Peyer's patch (tissue), 4 donors: ENCODE measurements around the gene NHERF1. TPM values are rescaled to one million over a fixed set of nuclear protein-coding genes. Genes with fewer than 3 reads are reported as not detected.

ENCODE experiments used
- DNase-seq, 3 donors: peaks; one replicate each; pipeline ENCODE4 v3.0.0-alpha.2; 2017 to 2019
- H3K27ac ChIP-seq, 4 donors: fragments of 200-600 bp; sonication (generic); one replicate each; pipeline ENCODE4 v1.5.1; 2016 to 2019
- H3K27me3 ChIP-seq, 2 donors: fragments of 200-600 bp; sonication (generic); one replicate each; pipeline ENCODE4 v1.5.1; 2019
- H3K36me3 ChIP-seq, 3 donors: fragments of 200-600 bp; sonication (generic); one replicate each; pipeline ENCODE4 v1.5.1; 2016 to 2019
- H3K4me1 ChIP-seq, 4 donors: fragments of 200-600 bp; sonication (generic); one replicate each; pipeline ENCODE4 v1.5.1; 2016 to 2019
- H3K4me3 ChIP-seq, 4 donors: fragments of 200-600 bp; sonication (generic); 1 replicate in 3 of 4; 2 replicates in 1 of 4; pipeline ENCODE4 v1.5.1; 2016 to 2019; ENCODE audit warnings: mild to moderate bottlenecking in 1 of 4
- H3K9me3 ChIP-seq, 4 donors: fragments of 200-600 bp; sonication (generic); one replicate each; pipeline ENCODE4 v1.5.1; 2016 to 2019; ENCODE audit warnings: mild to moderate bottlenecking in 1 of 4
- CTCF ChIP-seq, 6 experiments: fragments of 450-650 bp in 4 of 6; fragments of 200-600 bp in 2 of 6; sonication (generic) in 1 of 6; IDR thresholded peaks; one replicate each; pipeline ENCODE4 v1.5.1; 2017 to 2019; ENCODE audit warnings: antibody characterized with exemption in 6 of 6, mild to moderate bottlenecking in 3 of 6, moderate library complexity in 1 of 6
- POLR2A ChIP-seq, 2 donors: fragments of 450-650 bp; IDR thresholded peaks; one replicate each; pipeline ENCODE4 v1.5.1; 2017; ENCODE audit warnings: antibody characterized with exemption in 2 of 2, mild to moderate bottlenecking in 2 of 2, moderate library complexity in 2 of 2
- total RNA-seq, 4 donors: library from RNA; depleted of rRNA; stranded (reverse); fragments of >200 nt; gene quantifications; one replicate each; pipeline ENCODE4 v1.1.0, GENCODE V29; 2016

Gene NHERF1
- 100 to 1,000 TPM; 121 to 600 (median 488) TPM for total RNA-seq

DNA sequence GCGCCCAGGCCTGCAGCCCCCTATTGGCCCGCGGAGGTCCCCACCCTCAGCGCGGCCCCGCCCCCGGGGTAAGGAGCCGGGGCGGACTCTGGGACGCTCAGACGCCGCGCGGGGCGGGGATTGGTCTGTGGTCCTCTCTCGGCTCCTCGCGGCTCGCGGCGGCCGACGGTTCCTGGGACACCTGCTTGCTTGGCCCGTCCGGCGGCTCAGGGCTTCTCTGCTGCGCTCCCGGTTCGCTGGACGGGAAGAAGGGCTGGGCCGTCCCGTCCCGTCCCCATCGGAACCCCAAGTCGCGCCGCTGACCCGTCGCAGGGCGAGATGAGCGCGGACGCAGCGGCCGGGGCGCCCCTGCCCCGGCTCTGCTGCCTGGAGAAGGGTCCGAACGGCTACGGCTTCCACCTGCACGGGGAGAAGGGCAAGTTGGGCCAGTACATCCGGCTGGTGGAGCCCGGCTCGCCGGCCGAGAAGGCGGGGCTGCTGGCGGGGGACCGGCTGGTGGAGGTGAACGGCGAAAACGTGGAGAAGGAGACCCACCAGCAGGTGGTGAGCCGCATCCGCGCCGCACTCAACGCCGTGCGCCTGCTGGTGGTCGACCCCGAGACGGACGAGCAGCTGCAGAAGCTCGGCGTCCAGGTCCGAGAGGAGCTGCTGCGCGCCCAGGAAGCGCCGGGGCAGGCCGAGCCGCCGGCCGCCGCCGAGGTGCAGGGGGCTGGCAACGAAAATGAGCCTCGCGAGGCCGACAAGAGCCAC, at the start of gene NHERF1:
Gene NHERF1, plus strand, starts transcription at position 100 of the 750 bp plus-strand sequence. Its CDS starts 219 bp downstream, at position 319.
- Histone ChIP-seq H3K4me1 (peaks cover 3 to 62% (median 18%) of the 10 kb centered on the region in 4 donors), H3K27me3 (no peaks in the 10 kb centered on the region), H3K9me3 (no peaks in the 10 kb centered on the region), H3K4me3 (peak within 1 kb of the TSS; percentile 67 to 99 (median 86)), H3K27ac (peak within 1 kb of the TSS; percentile 94 to 98 (median 94)), H3K36me3 (no peaks in the 10 kb centered on the region)
- peak; percentile 96 to 97 (median 97) for DNase-seq
- peak; percentile 99 for TF ChIP-seq POLR2A (IDR thresholded peaks at IDR 0.05)
- peak in 3 of 6 experiments; percentile 10 to 23 (median 21) for TF ChIP-seq CTCF (IDR thresholded peaks at IDR 0.05)

- H3K9me3 ChIP-seq, result no peaks in the 10 kb centered on the region
- no peak for DNase-seq
- H3K4me3 ChIP-seq, result no peak overlapping the region
- H3K36me3 ChIP-seq, result no peaks in the 10 kb centered on the region
- H3K27ac ChIP-seq, result no peak overlapping the region
- no peaks in the 10 kb centered on the region for H3K27me3 ChIP-seq
- TF ChIP-seq CTCF (IDR thresholded peaks at IDR 0.05) (no peak), POLR2A (IDR thresholded peaks at IDR 0.05) (no peak)
- H3K4me1 ChIP-seq, result no peaks in the 10 kb centered on the region
Measured at GRCh38 chr17:74699236-74699635, 49.2 kb upstream of the NHERF1 start.

- no peak for DNase-seq
- no peaks in the 10 kb centered on the region for H3K9me3 ChIP-seq
- H3K27me3 ChIP-seq, result no peaks in the 10 kb centered on the region
- H3K36me3 ChIP-seq, result no peaks in the 10 kb centered on the region
- H3K4me3 ChIP-seq, result no peak overlapping the region
- no peaks in the 10 kb centered on the region for H3K4me1 ChIP-seq
- TF ChIP-seq POLR2A (IDR thresholded peaks at IDR 0.05) (no peak), CTCF (IDR thresholded peaks at IDR 0.05) (no peak)
- H3K27ac ChIP-seq, result no peak overlapping the region
Measured at GRCh38 chr17:74702116-74702871, 46.1 kb upstream of the NHERF1 start.

DNA sequence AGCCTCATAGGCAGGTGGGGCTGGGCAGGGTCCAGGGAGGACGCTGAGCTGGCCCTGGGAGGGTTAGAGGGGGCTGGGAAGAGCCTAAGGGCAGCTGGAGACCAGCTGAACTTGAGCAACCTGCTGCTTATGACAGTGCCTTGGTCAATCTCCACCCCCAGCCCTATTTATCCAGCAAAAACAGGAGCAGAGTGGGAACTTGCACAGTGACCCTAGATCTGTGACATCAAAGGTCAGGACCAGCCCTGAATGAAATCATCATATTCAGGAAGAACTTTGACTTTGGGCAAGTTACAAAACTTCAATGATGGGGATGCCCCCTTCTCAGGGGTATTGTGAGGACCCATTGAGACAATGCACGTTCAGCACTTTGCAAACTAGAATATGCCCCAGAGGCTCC, 45.1 kb upstream of the NHERF1 start:
- TF ChIP-seq POLR2A (IDR thresholded peaks at IDR 0.05) (no peak), CTCF (IDR thresholded peaks at IDR 0.05) (no peak)
- H3K9me3 ChIP-seq, result no peaks in the 10 kb centered on the region
- H3K36me3 ChIP-seq, result no peaks in the 10 kb centered on the region
- DNase-seq, result no peak
- no peaks in the 10 kb centered on the region for H3K27me3 ChIP-seq
- H3K27ac ChIP-seq, result no peak overlapping the region
- no peak overlapping the region for H3K4me3 ChIP-seq
- no peaks in the 10 kb centered on the region for H3K4me1 ChIP-seq

GRCh38 chr17:74704544-74704943, 43.9 kb upstream of the NHERF1 start:
- H3K27ac ChIP-seq, result no peak overlapping the region

More at GRCh38 chr17:74704544-74704943, 43.9 kb upstream of the NHERF1 start:
- Histone ChIP-seq H3K4me3 (no peak overlapping the region), H3K4me1 (no peaks in the 10 kb centered on the region), H3K36me3 (no peaks in the 10 kb centered on the region), H3K9me3 (no peaks in the 10 kb centered on the region), H3K27me3 (no peaks in the 10 kb centered on the region)
- no peak for DNase-seq
- TF ChIP-seq CTCF (IDR thresholded peaks at IDR 0.05), result no peak
- no peak for TF ChIP-seq POLR2A (IDR thresholded peaks at IDR 0.05)
